Left forelimb (tissue), 1 donor: ENCODE measurements around the gene ELK3.

ENCODE experiments used
- DNase-seq: peaks from one replicate; pipeline ENCODE4 v3.0.0-alpha.2; 2018; ENCODE audit warnings: low spot score

The ELK3 gene

DNA sequence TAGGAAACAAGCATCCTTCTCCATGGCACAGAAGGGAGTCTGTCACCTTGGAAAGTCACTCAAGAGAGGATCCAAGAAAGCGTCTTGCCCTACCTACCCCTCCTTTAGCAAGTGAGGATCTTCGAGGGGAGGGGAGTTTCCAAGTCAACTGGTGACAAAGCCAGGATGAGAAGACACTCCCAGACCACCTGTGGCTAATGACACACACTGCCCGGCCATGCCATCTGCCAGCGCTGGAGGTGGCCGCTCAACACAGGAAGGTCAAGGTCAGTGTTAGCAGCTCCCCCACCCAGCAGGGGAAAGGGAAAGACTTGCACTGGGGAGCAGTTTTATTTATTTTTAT, 41.3 kb downstream of the ELK3 start:
- no peak for DNase-seq

- no peak for DNase-seq
These were observed 42.1 kb downstream of the ELK3 start for GRCh38 chr12:96236221-96236822.

DNA sequence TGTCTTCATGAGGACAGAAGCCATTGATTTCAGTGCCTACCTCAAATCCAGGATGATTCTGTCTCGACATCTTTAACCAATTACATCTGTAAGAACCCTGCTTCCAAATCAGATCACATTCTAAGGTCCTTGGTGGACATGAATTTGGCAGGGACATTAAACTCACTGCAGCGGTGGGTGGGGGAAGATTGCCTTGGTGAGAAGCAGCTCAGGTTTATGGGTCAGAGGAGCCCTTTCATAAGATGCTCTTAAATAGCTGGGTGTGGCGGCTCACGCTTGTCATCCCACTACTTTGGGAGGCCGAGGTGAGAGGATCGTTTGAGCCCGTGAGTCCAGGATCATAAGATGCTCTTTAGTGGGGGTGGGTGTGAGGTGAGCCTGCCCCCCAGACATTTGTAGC, 42.9 kb downstream of the ELK3 start:
- DNase-seq, result no peak

GRCh38 chr12:96237465-96238077, 43.4 kb downstream of the ELK3 start:
- DNase-seq, result no peak

DNA sequence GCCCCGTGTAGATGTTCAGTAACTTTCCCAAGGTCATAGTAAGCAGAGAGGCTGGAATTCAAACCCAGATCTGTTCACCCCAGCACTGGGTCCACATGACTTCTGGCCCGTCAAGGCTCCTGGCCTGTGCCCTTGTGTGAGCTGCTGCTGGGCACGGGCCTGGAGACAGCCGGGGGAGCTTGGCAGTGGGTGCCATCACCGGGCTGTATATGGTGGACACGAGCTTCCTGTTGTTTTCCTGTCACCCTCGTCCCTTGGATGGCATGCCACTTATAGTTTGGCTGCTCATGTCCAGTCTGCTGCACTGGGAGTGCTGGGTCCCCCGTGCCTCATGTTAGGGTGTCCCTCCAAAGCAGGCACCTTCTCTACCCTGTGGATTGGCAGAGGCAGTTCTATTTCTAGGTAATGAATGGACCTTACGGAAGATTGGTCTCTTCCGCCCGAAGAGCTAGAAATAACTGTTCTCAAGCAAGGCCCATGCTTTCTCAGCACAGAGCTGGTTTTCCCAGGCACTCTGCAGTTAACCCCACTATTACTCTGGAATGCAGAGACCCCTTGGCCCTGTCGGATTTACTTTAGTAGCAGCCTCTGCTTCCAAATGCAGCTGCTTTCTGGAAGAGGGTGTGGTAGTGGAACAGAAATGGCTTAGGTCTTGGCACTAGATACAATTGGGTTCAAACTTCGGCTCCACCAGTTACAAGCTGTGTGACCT, 44.3 kb downstream of the ELK3 start:
- DNase-seq, result no peak

DNA sequence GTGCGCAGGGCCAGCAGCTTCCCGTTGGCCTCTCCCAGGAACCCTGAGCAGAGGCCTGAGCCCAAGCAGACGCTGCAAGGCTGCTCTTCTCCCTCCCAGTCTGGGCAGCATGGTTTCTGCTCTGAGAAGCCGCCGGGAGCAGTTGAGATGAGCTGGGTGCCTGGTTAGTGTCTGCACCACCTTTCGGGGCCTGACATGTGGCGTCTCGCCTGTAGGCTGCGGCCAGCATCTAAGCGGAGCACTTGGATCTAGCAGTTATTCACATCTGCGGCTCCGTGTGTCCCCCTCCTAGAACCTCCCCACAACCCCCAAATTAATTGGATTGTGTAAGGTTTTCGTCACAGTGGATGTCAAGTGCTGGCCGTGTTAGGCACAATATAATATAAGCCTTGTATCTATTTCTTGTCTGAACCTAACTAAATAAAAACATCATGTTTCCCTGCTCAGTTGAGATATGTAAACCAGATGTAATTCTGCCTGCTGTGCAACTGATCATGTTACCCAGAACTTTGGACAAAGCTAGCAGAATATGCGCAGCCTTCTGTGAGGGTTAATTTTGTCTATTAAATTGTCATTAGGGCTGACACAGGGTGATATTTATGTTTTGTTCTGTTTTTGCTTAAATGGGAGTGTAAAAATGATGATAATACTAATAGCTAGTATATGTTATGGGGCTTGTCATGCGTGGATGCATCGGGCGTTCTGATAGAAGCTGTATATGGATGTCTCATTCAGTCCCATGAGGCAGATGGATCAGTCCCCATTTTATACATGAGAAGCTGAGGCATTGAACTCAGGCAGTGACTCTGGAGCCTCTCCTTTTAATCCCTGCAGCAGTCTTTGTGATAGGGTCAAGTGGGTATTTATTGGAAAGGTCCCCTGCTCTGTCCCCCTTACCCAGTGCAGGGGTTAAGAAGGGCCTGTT, 45.8 kb downstream of the ELK3 start:
- no peak for DNase-seq

DNA sequence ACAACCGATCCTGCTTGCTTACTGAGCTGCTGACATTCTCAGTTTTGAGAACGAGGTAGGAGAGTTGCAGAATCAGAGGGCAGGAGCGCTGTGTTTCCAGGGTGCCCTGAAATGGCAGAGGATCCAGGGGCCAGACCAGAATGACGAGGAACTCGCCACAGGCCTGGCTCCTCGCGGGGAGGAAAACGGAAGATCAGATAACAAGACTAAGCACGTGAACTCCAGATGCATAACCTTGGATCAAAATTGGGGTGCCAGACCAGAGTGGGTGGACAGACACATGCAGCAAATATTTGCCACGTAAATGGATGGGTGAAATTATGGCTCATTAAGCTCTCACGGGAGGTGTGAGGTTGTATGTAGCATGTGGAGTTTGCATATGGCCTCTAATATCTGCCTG, 46.5 kb downstream of the ELK3 start:
- no peak for DNase-seq

- DNase-seq, result no peak
These were observed 47.3 kb downstream of the ELK3 start for GRCh38 chr12:96241431-96241830.

GRCh38 chr12:96241846-96242256, 47.7 kb downstream of the ELK3 start:
- DNase-seq, result no peak

DNA sequence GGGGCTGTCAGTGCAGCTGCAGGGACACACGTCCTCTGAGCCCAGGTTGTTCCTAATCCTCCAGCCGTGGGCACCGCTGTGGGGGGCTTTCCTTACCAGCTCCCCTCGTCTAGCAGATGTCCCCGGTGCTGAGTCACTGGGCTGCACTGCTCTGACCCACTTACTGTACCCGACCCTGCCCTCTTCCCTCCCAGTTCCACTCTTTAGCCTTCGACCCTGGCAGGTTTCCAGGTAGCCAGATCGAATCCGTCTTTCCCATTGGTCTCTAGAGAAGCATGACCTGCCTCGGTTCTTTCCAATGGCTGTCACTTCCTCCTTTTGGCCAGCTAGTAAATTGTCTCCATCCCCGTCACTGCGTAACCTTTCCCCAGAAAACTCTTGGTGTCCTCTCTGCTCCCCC, 48.4 kb downstream of the ELK3 start:
- no peak for DNase-seq

- peak; percentile 9 for DNase-seq
These were observed 50.7 kb downstream of the ELK3 start for GRCh38 chr12:96244826-96245225.

GRCh38 chr12:96246926-96247505, 52.8 kb downstream of the ELK3 start:
- DNase-seq, result peak; percentile 56

DNA sequence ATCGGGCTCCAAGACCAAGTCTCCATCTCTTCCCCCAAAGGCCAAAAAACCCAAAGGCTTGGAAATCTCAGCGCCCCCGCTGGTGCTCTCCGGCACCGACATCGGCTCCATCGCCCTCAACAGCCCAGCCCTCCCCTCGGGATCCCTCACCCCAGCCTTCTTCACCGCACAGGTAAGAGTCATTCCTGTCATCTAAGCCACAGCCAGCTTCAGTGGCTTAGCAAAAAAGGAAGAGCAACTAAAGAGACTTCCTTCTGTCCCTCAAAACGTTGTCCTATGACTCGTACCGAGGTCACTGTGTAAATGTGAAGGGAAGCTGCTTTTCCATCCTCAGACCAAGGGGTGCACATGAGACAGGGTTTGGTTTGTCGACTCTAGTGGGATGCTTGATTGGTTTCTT, 53.4 kb downstream of the ELK3 start:
- no peak for DNase-seq

GRCh38 chr12:96248136-96248931, 54.2 kb downstream of the ELK3 start:
- no peak for DNase-seq

DNA sequence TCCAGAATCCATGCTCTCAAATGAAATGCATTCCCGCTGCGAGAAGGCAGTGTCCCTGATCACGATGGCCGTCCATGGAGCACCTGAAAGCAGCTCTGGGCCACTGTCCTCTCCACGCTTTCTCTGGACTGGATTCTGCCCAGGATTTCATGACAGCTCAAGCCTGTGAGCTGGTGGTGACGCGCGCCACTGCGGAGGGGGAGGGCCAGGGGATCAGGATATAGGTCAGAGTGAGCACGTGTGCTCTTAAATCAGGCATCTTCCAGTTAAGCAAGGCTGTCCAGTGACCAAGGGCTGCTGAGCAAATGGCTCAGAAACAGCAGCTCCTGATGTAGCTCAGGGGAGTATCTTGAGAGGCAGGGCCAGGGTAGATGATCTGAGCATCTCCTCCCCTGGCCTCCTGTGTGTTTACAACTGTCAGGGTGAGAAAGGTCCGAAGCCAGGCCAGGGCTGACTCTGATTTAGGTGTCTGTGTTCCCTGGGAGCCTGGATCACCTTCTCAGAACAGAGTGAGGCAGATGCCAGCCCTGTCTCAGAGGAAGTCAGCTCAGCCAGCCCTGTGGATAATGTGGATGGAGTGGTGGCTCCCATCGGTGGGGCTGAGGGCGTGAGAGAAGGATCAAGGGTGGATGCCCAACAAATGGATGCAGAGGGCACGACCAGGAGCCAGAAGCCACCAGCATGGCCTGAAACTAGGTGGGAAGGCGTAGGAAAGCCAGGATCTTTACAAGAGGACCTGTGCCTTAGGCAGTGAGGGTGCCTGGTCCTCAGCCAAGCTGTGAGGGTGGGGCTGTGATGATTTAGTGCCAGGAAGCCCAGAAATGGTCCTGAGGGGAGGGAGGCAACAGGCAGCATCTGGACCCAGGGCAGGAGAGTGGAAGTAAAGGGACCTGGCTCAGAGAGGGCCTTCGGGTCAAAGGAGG, 55.3 kb downstream of the ELK3 start:
- no peak for DNase-seq

- no peak for DNase-seq
These were observed 56.0 kb downstream of the ELK3 start for GRCh38 chr12:96250119-96250685.

DNA sequence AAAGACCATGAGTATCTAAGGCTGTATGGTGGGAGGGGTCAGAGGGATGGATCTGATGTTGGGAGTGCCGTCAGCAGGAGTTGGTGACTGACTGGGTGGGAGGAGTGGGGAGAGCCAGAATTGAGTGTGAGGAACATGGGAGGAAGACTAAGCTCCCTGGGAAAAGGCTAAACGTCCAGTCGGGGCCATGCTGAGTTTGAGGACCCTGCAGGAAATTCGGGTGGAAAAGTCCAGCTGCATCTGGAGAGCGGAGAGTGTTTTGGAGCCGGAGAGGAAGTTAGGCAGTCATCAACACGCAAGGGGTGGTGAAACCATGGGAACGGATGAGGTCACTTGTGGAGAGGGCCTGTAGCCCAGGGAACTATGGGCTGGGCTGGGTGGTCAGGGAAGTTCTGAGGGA, 60.9 kb downstream of the ELK3 start:
- DNase-seq, result no peak

GRCh38 chr12:96256672-96257361, 62.6 kb downstream of the ELK3 start:
- no peak for DNase-seq

DNA sequence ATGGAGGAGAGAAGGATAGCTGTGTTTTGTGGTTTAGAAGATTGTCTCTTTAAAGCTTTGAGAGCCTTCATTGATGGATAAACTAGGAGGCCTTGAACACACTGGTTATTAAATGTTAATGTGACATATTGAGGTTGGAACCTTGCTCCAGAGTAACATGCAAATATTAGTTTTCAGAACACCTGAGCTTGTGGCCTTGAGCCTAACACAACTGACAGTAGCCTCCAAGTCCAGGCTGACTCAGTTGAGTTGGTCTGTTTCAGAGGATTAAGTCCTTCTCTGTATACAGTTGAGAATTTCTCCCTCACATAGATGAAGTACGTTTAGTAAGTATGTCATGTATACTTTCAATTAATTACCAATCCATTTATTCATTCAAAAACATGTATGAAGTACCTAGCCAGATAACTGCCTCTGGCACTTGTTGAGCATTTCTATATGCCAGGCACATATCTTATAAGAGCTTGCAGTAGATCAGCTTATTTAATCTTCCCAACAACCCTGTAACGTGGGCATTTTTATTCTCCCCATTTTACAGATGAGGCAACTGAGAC, 63.5 kb downstream of the ELK3 start:
- no peak for DNase-seq
